ENCODE measurements around the gene AURKA. TPM values are rescaled to one million over a fixed set of nuclear protein-coding genes. Genes with fewer than 3 reads are reported as not detected.

Gene AURKA
- total RNA-seq, 4 donors from 2014 or later = 1.6 to 11.3 (median 4.6) TPM

DNA sequence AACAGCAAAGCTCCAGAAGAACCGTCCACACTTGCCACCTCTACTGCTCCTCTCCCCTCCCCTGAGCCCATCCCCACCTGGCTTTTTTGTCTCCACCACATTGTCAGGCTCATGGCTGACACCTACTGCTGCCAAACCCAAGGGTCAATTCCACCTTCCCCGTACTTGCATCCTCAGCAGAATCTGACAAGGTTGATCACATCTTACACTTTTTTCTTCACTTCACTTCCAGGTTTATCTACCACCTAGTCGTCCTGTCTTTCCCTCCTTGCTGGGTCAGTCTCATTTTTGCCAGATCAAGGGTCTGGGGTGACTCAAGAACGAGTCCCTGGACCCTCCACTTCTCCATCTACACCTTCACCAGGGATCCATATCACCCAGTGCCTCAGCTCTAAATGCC lies 3.1 kb downstream of the AURKA start:
- H3K27me3 ChIP-seq = no peaks in the 10 kb centered on the region
- H3K36me3 ChIP-seq = peaks cover 0 to 14% of the 10 kb centered on the region in 2 donors
- H3K4me1 ChIP-seq = peaks cover 16% of the 10 kb centered on the region in 2 donors
- no peaks in the 10 kb centered on the region for H3K9me3 ChIP-seq
- DNase-seq = no peak
- ATAC-seq = no peak
- intact Hi-C loops (cut with DNase I; ENCODE audit: low total_unique reads) = no loop called here
- H3K27ac ChIP-seq = no peak overlapping the region
- H3K4me3 ChIP-seq = no peak overlapping the region
- in situ Hi-C loops (cut with MboI; ENCODE audit: low sequenced_read_pairs in 4 of 4) = loop anchor here in 1 of 4 donors (25.0 kb wide), 1 partner anchor 1323 kb away; the partner anchor contains the start of gene PMEPA1
- TF ChIP-seq, protein P1, sequence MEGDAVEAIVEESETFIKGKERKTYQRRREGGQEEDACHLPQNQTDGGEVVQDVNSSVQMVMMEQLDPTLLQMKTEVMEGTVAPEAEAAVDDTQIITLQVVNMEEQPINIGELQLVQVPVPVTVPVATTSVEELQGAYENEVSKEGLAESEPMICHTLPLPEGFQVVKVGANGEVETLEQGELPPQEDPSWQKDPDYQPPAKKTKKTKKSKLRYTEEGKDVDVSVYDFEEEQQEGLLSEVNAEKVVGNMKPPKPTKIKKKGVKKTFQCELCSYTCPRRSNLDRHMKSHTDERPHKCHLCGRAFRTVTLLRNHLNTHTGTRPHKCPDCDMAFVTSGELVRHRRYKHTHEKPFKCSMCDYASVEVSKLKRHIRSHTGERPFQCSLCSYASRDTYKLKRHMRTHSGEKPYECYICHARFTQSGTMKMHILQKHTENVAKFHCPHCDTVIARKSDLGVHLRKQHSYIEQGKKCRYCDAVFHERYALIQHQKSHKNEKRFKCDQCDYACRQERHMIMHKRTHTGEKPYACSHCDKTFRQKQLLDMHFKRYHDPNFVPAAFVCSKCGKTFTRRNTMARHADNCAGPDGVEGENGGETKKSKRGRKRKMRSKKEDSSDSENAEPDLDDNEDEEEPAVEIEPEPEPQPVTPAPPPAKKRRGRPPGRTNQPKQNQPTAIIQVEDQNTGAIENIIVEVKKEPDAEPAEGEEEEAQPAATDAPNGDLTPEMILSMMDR (IDR thresholded peaks at IDR 0.05 in 4 of 5, conservative IDR thresholded peaks at IDR 0.05 in 1 of 5) = no peak
- TF ChIP-seq POLR2A (IDR thresholded peaks at IDR 0.05) = no peak

DNA sequence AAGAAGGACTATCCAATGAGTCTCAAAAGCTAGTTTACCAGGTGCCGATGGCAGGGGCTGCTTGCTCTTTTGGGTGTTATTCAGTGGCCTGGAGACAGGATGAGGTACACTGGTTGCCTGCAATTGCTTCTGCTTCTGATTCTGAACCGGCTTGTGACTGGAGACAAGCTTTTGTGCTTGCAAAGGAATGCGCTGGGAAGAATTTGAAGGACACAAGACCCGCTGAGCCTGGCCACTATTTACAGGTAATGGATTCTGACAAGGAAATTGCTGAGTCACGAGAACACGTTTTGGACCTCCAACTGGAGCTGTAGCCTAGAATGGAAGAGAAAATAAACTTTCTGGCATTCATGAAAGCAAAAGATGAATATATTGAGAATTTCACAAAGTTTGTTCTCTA lies 5.8 kb downstream of the AURKA start:
- H3K4me3 ChIP-seq = no peak overlapping the region
- ATAC-seq = no peak
- H3K27ac ChIP-seq = no peak overlapping the region
- no peaks in the 10 kb centered on the region for H3K9me3 ChIP-seq
- peaks cover 0 to 14% of the 10 kb centered on the region in 2 donors for H3K36me3 ChIP-seq
- H3K27me3 ChIP-seq = no peaks in the 10 kb centered on the region
- intact Hi-C loops (cut with DNase I; ENCODE audit: low total_unique reads) = no loop called here
- peaks cover 3 to 5% of the 10 kb centered on the region in 2 donors for H3K4me1 ChIP-seq
- TF ChIP-seq, protein P1 (IDR thresholded peaks at IDR 0.05 in 4 of 5, conservative IDR thresholded peaks at IDR 0.05 in 1 of 5) = no peak
- no peak for TF ChIP-seq POLR2A (IDR thresholded peaks at IDR 0.05)
- in situ Hi-C loops (cut with MboI; ENCODE audit: low sequenced_read_pairs in 4 of 4) = loop anchor here in 1 of 4 donors (25.0 kb wide), 1 partner anchor 1326 kb away; the partner anchor contains the start of gene PMEPA1
- no peak for DNase-seq

DNA sequence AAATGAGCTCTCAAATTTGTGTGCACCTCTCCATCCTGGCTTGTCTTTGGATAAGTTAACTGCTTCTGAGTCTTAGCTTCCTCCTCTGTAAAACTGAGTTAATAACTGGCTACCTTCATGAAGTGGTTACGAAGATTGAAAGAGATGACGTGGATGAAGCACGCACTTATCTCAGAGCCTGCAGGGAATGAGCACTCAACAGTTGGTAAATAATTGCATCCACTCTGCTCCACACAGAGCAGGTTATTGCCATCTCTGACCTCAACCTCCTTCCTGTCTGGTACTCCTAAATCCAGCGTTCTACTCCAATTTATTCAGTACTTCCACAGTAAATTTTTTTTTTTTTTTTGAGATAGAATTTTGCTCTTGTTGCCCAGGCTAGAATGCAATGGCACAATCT lies 6.9 kb downstream of the AURKA start:
- intact Hi-C loops (cut with DNase I; ENCODE audit: low total_unique reads) = no loop called here
- TF ChIP-seq, protein P1 (IDR thresholded peaks at IDR 0.05 in 4 of 5, conservative IDR thresholded peaks at IDR 0.05 in 1 of 5) = no peak
- TF ChIP-seq POLR2A (IDR thresholded peaks at IDR 0.05) = no peak

DNA sequence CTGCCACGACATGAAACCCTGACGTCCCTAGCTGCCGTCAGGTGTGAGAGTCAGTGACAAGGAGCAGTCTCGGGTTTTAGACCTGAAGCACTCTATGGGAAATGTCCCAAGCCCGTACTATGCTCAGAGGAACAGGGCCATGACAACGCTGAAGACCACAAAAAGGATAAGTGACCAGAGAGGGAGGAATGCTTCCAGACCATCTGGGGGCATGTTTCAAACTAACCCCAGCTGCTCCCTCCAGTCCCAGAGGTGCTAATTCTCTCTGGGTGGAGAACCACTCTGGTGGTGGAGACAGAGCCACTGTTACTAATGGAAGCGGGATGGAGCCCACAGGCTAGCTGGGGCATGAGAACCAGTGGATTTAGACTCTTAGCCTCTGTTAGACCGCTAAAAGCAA lies 8.7 kb downstream of the AURKA start:
- Histone ChIP-seq H3K4me1 (no peaks in the 10 kb centered on the region), H3K4me3 (no peak overlapping the region), H3K27ac (no peak overlapping the region), H3K9me3 (no peaks in the 10 kb centered on the region), H3K27me3 (no peaks in the 10 kb centered on the region), H3K36me3 (peaks cover 0 to 14% of the 10 kb centered on the region in 2 donors)
- TF ChIP-seq, protein P1 (IDR thresholded peaks at IDR 0.05 in 4 of 5, conservative IDR thresholded peaks at IDR 0.05 in 1 of 5) = no peak
- no peak for TF ChIP-seq POLR2A (IDR thresholded peaks at IDR 0.05)
- no peak for DNase-seq
- ATAC-seq = no peak
- intact Hi-C loops (cut with DNase I; ENCODE audit: low total_unique reads) = no loop called here
- in situ Hi-C loops (cut with MboI; ENCODE audit: low sequenced_read_pairs in 4 of 4) = loop anchor here in 1 of 4 donors (25.0 kb wide), 1 partner anchor 1329 kb away; the partner anchor contains the start of gene PMEPA1

More for the DNA sequence above, 6.9 kb downstream of the AURKA start:
- no peaks in the 10 kb centered on the region for H3K4me1 ChIP-seq
- peaks cover 0 to 14% of the 10 kb centered on the region in 2 donors for H3K36me3 ChIP-seq
- DNase-seq (no peak), ATAC-seq (no peak)
- in situ Hi-C loops (cut with MboI; ENCODE audit: low sequenced_read_pairs in 4 of 4) = loop anchor here in 1 of 4 donors (25.0 kb wide), 1 partner anchor 1327 kb away; the partner anchor contains the start of gene PMEPA1
- H3K4me3 ChIP-seq = no peak overlapping the region
- no peak overlapping the region for H3K27ac ChIP-seq
- H3K27me3 ChIP-seq = no peaks in the 10 kb centered on the region
- no peaks in the 10 kb centered on the region for H3K9me3 ChIP-seq

All from gastrocnemius medialis (tissue), 4 donors.